HUES48 (cell line): ENCODE measurements around the gene MSLN.
"Not testable (repeated sequence)": the region's sequence is repeated elsewhere in the genome, so short reads cannot be mapped to it uniquely, and the experiment has no call there.

Experiments used
- H3K27ac ChIP-seq: one replicate; pipeline ENCODE4 v1.7.0; 2013; ENCODE audit warnings: low read depth, low read length, inconsistent platforms
- H3K27me3 ChIP-seq: 2 replicates; pipeline ENCODE4 v1.6.1; 2013; ENCODE audit warnings: mild to moderate bottlenecking, low read length; ENCODE audit not compliant: control insufficient read depth, insufficient read depth
- H3K36me3 ChIP-seq: 2 replicates; pipeline ENCODE4 v1.6.1; 2013; ENCODE audit warnings: low read length; ENCODE audit not compliant: control insufficient read depth, insufficient read depth
- H3K4me1 ChIP-seq: 2 replicates; pipeline ENCODE4 v1.6.1; 2013; ENCODE audit warnings: mild to moderate bottlenecking, low read length; ENCODE audit not compliant: control insufficient read depth, insufficient read depth
- H3K4me3 ChIP-seq: 2 replicates; pipeline ENCODE4 v1.5.1; 2013; ENCODE audit warnings: mild to moderate bottlenecking, low read depth, low read length
- H3K9ac ChIP-seq: 2 replicates; pipeline ENCODE4 v1.6.1; 2013; ENCODE audit warnings: mild to moderate bottlenecking, low read depth, low read length, moderate library complexity
- H3K9me3 ChIP-seq: 2 replicates; pipeline ENCODE4 v1.6.1; 2013; ENCODE audit warnings: low read length; ENCODE audit not compliant: control insufficient read depth, insufficient read depth

MSLN gene

GRCh38 chr16:770411-770810 is 9.9 kb downstream of the MSLN start:
- Histone ChIP-seq H3K4me3 (no peak overlapping the region), H3K9ac (no peak overlapping the region), H3K36me3 (no peaks in the 10 kb centered on the region), H3K9me3 (no peaks in the 10 kb centered on the region), H3K4me1 (no peaks in the 10 kb centered on the region), H3K27me3 (no peaks in the 10 kb centered on the region), H3K27ac (no peak overlapping the region)

- H3K36me3 ChIP-seq, result no peaks in the 10 kb centered on the region
- H3K4me3 ChIP-seq, result no peak overlapping the region
- no peaks in the 10 kb centered on the region for H3K9me3 ChIP-seq
- H3K9ac ChIP-seq, result no peak overlapping the region
- H3K27me3 ChIP-seq, result no peaks in the 10 kb centered on the region
- no peaks in the 10 kb centered on the region for H3K4me1 ChIP-seq
- no peak overlapping the region for H3K27ac ChIP-seq
These were observed 12.4 kb downstream of the MSLN start for GRCh38 chr16:772959-773358.

- H3K4me1 ChIP-seq, result no peaks in the 10 kb centered on the region
- H3K9ac ChIP-seq, result no peak overlapping the region
- H3K4me3 ChIP-seq, result no peak overlapping the region
- no peaks in the 10 kb centered on the region for H3K9me3 ChIP-seq
- H3K36me3 ChIP-seq, result no peaks in the 10 kb centered on the region
- no peak overlapping the region for H3K27ac ChIP-seq
- H3K27me3 ChIP-seq, result no peaks in the 10 kb centered on the region
These were observed 13.8 kb downstream of the MSLN start for GRCh38 chr16:774086-775001.

GRCh38 chr16:775236-775796 is 14.8 kb downstream of the MSLN start:
- Histone ChIP-seq H3K9me3 (no peaks in the 10 kb centered on the region), H3K9ac (no peak overlapping the region), H3K27ac (no peak overlapping the region), H3K27me3 (no peaks in the 10 kb centered on the region), H3K4me3 (no peak overlapping the region), H3K36me3 (no peaks in the 10 kb centered on the region), H3K4me1 (no peaks in the 10 kb centered on the region)

- not testable (repeated sequence) for H3K27me3 ChIP-seq, H3K4me1 ChIP-seq, H3K4me3 ChIP-seq, H3K36me3 ChIP-seq, H3K9ac ChIP-seq, H3K9me3 ChIP-seq, H3K27ac ChIP-seq
These were observed 15.8 kb downstream of the MSLN start for GRCh38 chr16:776298-776697.

GRCh38 chr16:776824-777223 is 16.3 kb downstream of the MSLN start:
- Histone ChIP-seq H3K4me3 (no peak overlapping the region), H3K27me3 (no peaks in the 10 kb centered on the region), H3K36me3 (no peaks in the 10 kb centered on the region), H3K9me3 (no peaks in the 10 kb centered on the region), H3K27ac (no peak overlapping the region), H3K9ac (no peak overlapping the region), H3K4me1 (no peaks in the 10 kb centered on the region)

GRCh38 chr16:777826-778225 is 17.3 kb downstream of the MSLN start:
- no peak overlapping the region for H3K9ac ChIP-seq
- no peaks in the 10 kb centered on the region for H3K9me3 ChIP-seq
- no peaks in the 10 kb centered on the region for H3K36me3 ChIP-seq
- H3K4me1 ChIP-seq, result no peaks in the 10 kb centered on the region
- H3K27me3 ChIP-seq, result no peaks in the 10 kb centered on the region
- no peak overlapping the region for H3K27ac ChIP-seq
- no peak overlapping the region for H3K4me3 ChIP-seq

GRCh38 chr16:778447-778846 is 17.9 kb downstream of the MSLN start:
- H3K9ac ChIP-seq, result no peak overlapping the region
- H3K4me1 ChIP-seq, result no peaks in the 10 kb centered on the region
- H3K4me3 ChIP-seq, result no peak overlapping the region
- H3K36me3 ChIP-seq, result no peaks in the 10 kb centered on the region
- H3K27me3 ChIP-seq, result no peaks in the 10 kb centered on the region
- H3K27ac ChIP-seq, result no peak overlapping the region
- no peaks in the 10 kb centered on the region for H3K9me3 ChIP-seq

GRCh38 chr16:778909-779527 is 18.5 kb downstream of the MSLN start:
- no peaks in the 10 kb centered on the region for H3K27me3 ChIP-seq

GRCh38 chr16:779561-779960 is 19.0 kb downstream of the MSLN start:
- Histone ChIP-seq H3K9ac (no peak overlapping the region), H3K27ac (no peak overlapping the region), H3K27me3 (no peaks in the 10 kb centered on the region), H3K36me3 (no peaks in the 10 kb centered on the region), H3K4me3 (no peak overlapping the region), H3K9me3 (no peaks in the 10 kb centered on the region), H3K4me1 (no peaks in the 10 kb centered on the region)

More at GRCh38 chr16:778909-779527, 18.5 kb downstream of the MSLN start:
- Histone ChIP-seq H3K4me1 (no peaks in the 10 kb centered on the region), H3K4me3 (no peak overlapping the region), H3K27ac (no peak overlapping the region), H3K36me3 (no peaks in the 10 kb centered on the region), H3K9ac (no peak overlapping the region), H3K9me3 (no peaks in the 10 kb centered on the region)

- Histone ChIP-seq H3K4me1 (no peaks in the 10 kb centered on the region), H3K36me3 (no peaks in the 10 kb centered on the region), H3K27me3 (no peaks in the 10 kb centered on the region), H3K9ac (no peak overlapping the region), H3K27ac (no peak overlapping the region), H3K9me3 (no peaks in the 10 kb centered on the region), H3K4me3 (no peak overlapping the region)
These were observed 19.8 kb downstream of the MSLN start for GRCh38 chr16:780296-780695.
